HG03135 (cell line): Measurements from ENCODE around the gene ZNF785.
"Not testable (repeated sequence)": the region's sequence is repeated elsewhere in the genome, so short reads cannot be mapped to it uniquely, and the experiment has no call there.

Experiments used
- ATAC-seq: cut with Tn5 transposase; IDR thresholded peaks from one replicate; pipeline ENCODE4 v1.9.1; 2021; ENCODE audit warnings: mild to moderate bottlenecking, moderate library complexity; ENCODE audit not compliant: unreplicated experiment

The ZNF785 gene

DNA sequence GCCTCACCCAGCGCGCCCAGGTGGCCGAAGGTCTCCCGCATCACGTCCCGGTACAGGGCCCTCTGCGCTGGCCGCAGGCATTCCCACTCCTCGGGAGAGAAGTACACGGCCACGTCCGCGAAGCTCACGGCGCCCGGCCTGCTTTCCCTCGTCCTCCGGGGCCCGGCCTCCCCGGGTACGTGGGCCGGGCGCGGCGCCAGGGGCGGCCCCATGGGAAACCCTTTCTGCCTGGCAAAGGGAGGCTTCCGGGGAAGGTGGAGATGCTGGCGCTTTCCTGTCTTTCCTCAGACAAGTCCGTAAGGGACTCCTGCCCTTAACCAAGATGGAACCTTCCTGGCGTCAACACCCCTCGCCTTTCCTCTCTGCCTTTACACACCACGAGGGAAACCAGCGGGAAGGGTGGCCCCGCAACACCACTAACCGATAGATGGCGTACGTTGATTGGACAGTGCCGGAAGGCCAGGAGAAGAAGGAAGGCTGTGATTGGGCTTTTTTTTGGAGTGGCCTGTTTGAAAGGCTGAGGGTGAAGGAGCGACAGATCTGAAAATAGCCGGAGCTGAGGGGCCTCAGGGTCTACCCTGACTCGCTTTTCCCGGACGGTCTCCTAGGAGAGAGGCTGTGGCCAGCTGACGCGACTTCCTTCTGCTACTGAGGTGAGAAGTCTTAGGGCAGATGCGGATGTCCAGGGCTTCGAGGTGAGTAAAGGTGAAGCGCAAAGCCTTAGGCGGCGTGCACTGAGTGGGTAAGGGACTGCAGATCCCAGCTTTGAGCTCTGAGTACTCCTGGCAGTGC, at the start of gene ZNF785:
TSS of gene ZNF785 (minus strand) at position 298 of the 792 bp plus-strand sequence. CDS start at position 212, 86 bp downstream.
- peak; percentile 91 for ATAC-seq

DNA sequence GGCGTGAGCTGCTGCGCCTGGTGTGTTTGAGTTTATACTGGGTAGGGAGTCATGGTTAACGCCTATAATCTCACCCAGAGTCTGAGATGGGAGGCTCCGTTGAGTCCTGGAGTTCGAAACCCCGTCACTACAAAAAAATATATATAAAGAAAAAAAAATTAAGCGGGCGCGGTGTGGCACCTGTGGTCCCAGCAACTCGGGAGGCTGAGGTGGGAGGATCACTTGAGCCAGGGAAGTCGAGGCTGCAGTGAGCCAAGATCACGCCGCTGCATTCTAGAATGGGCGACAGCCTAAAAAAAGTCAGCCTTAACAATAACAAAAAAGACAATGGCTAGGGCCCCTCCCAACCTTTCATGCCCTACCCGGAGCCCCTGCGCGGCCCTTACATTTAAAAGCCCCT, 48.0 kb upstream of the ZNF785 start:
- no peak for ATAC-seq

DNA sequence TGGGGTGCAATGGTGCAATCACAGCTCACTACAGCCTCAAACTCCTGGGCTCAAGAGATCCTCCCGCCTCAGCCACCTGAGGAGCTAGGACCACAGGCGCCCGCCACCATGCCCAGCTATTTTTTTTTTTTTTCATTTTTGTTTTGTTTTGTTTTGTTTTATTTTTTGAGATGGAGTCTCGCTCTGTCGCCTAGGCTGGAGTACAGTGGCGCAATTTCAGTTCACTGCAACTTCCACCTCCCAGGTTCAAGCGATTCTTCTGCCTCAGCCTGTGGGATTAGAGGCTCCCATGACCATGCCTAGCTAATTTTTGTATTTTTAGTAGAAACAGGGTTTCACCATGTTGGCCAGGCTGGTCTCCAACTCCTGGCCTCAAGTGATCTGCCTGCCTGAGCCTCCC, 47.0 kb upstream of the ZNF785 start:
- not testable (repeated sequence) for ATAC-seq

DNA sequence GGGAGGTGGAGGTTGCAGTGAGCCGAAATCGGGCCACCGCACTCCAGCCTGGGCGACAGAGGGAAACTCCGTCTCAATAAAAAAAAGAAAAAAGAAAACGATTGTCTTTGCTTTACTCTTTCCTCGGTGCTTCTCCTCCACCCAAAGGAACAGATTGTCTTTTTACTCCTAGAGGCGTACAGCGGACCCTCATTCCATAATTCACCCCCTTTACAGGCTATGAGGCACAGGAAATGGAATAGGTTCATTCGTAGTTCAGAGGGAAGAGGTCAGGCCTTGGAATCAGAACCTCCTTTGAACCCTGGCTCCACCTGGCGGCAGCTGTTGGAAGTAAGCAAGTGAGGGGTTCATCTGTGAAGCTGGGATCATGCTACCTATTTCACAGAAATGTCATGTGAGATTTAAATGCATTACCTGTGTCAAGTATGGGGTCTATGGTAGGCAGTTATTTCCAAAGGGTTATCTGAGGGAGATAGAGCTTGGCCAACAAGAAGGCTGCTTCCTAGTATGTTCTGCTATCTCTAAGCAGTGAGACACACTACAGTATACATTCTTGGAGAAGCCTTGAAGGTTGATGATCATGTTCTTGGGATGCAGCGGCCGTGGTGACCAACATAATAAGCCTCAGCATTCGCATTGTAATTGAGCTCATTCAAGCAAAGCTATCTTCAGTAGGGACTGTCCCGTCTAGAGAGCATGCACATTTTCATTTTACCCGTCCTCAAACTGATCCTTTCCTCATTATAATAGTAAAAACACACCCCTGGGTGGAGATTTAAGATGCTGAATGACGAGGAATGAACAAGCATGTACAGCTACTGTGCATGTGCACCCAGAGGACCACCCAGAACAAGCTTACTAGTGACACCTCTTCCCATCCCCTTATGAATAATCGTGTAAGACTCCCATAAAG, 43.4 kb upstream of the ZNF785 start:
- peak; percentile 53 for ATAC-seq

DNA sequence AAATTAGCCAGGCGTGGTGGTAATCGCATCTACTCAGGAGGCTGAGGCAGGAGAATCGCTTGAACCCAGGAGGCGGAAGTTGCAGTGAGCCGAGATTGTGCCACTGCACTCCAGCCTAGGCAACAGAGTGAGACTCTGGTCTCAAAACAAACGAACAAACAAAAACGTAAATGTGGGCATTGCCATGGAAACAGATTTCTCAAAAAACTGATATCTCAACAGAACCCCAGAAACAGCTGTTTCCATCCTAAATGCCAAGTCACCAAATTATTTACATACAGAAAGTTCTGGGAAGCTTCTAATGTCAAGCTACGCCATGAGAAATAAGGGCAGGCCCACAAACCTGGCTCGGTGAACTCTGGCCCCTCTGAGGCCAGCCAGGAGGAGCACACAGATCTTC, 40.7 kb upstream of the ZNF785 start:
- ATAC-seq: no peak

GRCh38 chr16:30623536-30624283, 38.2 kb upstream of the ZNF785 start:
- no peak for ATAC-seq

- no peak for ATAC-seq
Observed at GRCh38 chr16:30622455-30623032, 37.0 kb upstream of the ZNF785 start.

DNA sequence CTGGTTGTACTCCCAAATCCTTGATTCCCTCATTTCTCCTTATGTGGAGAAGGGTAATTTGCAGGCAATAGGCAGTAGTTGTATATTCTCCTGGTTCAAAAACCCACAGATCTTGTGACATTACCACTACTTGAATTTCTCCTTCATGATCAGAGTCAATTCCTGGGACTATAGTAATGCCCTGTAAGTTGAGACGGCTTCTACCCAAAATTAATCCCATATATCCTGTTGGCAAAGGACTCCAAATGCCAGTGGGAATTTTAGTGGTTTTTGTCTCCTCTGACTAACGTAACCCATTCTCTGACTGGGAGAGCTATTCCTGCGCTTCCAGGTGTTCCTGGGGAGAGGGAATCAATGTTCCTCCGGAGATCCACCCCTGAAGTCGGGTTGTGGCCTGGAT, 36.3 kb upstream of the ZNF785 start:
- no peak for ATAC-seq

GRCh38 chr16:30620169-30620568, 34.7 kb upstream of the ZNF785 start:
- no peak for ATAC-seq

- ATAC-seq: no peak
Observed at GRCh38 chr16:30619638-30620037, 34.1 kb upstream of the ZNF785 start.

DNA sequence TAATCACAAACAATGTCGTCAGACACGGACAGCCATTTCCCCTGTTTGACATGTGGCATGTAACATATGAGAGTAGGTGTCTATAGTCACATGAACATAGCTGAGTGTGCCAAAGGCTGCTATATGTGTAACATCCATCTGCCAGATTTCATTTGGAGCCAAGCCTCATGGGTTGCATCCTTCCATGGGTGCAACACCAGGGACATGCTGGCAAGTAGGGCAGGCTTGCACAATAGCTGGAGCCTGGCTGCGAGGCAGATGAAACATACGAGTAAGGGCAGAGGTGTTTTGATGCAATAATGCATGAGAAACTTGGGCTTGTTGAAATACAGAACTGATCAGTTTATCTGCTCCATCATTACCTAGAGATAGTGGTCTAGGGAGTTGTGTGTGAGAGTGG, 33.7 kb upstream of the ZNF785 start:
- no peak for ATAC-seq

DNA sequence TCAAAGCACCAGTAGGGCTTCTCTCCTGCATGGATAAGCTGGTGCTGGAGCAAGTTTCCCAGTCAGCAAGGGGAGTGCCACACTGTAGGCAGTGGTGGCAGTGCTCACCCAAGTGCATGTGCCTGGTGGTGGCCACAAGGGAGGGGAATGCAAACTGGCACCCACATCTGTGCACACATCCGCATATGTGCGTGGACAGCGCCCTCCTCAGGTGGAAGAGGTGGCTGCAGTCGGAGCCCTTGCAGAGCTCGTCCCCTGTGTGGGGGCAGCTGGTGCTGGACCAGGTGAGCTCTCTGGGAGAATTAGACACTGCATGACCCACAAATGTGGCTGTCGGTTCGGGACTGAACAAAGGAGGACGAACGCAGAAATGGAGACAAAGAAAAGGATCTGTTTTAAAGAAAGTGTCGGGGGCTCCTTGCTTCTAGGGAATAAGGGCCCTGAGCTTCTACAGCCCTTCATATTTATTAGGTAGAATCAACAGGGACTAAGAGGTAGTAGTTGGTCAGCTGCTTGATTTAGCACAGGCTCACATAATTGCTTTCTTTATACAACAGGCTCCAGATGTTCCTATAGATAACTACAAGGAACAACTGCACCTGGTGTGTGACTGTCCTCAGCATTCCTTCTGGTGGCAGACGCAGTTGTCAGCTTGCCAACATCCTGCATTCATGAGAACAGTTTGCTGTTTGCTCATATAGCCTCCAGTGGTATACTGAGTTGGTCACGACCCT, 30.0 kb upstream of the ZNF785 start:
- no peak for ATAC-seq

GRCh38 chr16:30609926-30610839, 24.7 kb upstream of the ZNF785 start, which contains the start of gene ZNF689:
Gene ZNF689 (minus strand): TSS chr16:30610389. CDS start chr16:30610041, 348 bp downstream.
- peak; percentile 84 for ATAC-seq

- peak; percentile 41 for ATAC-seq
Observed at GRCh38 chr16:30609002-30609925, 23.8 kb upstream of the ZNF785 start.

DNA sequence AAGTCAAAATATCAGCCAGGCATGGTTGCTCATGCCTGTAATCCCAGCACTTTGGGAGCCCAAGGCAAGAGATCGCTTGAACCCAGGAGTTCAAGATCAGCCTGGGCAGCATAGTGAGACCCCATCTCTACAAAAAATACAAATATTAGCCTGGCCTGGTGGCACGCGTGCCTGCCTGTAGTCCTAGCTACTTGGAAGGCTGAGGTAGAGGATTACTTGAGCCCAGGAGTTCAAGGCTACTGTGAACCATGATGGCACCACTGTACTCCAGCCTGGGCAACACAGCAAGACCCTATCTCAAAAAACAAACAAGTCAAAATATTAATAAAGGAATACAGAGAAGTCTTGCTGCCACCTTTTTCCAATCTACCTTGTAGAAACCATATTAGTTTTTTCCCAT, 20.5 kb upstream of the ZNF785 start:
- no peak for ATAC-seq

DNA sequence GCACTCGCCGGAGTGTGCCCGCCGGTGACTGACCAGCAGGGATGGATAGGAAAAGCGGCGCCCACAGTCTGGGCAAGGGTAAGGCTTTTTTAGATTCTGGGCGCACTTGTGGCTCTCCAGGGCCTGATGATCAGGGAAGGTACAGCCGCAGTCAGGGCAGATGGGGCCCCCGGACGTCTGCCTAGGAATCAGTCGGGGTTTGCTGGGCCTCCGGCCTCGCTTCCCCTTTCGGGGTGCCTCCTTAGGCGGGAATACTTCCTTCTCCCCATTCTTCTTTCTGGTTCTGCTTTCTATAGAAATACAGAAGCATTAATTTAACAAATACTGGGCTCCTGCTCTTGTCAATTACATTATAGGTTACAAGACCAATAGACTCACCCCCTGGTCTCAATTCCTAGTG, 19.7 kb upstream of the ZNF785 start:
- no peak for ATAC-seq

- no peak for ATAC-seq
Observed at GRCh38 chr16:30604316-30604947, 18.9 kb upstream of the ZNF785 start.

DNA sequence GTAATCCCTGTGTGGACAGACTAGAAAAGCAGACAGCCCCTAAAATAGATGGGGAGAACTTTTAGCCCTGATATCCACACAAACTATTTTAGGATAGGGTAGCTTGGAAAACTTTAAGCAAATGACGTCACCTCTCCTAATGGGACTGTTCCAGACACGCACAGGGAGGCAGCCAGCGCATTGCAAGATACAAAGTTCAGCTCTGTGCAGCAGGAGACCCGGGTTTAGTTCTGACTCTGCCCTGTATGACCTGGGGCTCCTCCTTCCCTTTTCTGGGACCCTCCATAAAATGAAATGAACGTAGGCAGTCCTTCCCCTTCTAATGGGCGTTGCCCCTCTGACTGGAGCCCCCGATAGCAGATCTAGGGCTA, 18.4 kb upstream of the ZNF785 start:
- ATAC-seq: no peak
